ENCODE results near the gene ADAP1.

DNA sequence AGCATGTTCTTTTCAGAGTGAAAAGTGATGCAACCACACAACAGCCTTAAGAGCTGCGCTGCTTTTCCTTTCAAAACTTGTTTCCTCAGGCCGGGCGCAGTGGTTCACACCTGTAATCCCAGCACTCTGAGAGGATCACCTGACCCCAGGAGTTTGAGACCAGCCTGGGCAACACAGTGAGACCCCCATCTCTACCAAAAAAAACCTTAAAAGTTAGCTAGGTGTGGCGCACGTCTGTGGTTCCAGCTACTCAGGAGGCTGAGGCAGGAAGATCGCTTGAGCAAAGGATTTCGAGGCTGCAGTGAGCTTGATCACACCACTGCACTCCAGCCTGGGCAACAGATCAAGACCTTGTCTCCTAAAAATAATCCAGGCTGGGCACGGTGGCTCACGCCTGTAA is 18.8 kb upstream of the ADAP1 start:
- TF ChIP-seq, protein P1, sequence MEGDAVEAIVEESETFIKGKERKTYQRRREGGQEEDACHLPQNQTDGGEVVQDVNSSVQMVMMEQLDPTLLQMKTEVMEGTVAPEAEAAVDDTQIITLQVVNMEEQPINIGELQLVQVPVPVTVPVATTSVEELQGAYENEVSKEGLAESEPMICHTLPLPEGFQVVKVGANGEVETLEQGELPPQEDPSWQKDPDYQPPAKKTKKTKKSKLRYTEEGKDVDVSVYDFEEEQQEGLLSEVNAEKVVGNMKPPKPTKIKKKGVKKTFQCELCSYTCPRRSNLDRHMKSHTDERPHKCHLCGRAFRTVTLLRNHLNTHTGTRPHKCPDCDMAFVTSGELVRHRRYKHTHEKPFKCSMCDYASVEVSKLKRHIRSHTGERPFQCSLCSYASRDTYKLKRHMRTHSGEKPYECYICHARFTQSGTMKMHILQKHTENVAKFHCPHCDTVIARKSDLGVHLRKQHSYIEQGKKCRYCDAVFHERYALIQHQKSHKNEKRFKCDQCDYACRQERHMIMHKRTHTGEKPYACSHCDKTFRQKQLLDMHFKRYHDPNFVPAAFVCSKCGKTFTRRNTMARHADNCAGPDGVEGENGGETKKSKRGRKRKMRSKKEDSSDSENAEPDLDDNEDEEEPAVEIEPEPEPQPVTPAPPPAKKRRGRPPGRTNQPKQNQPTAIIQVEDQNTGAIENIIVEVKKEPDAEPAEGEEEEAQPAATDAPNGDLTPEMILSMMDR (IDR thresholded peaks at IDR 0.05; ENCODE audit: insufficient read depth, low read length): no peak
- TF ChIP-seq POLR2AphosphoS5 (IDR thresholded peaks at IDR 0.05; ENCODE audit: low read depth): no peak
- TF ChIP-seq, protein P2, sequence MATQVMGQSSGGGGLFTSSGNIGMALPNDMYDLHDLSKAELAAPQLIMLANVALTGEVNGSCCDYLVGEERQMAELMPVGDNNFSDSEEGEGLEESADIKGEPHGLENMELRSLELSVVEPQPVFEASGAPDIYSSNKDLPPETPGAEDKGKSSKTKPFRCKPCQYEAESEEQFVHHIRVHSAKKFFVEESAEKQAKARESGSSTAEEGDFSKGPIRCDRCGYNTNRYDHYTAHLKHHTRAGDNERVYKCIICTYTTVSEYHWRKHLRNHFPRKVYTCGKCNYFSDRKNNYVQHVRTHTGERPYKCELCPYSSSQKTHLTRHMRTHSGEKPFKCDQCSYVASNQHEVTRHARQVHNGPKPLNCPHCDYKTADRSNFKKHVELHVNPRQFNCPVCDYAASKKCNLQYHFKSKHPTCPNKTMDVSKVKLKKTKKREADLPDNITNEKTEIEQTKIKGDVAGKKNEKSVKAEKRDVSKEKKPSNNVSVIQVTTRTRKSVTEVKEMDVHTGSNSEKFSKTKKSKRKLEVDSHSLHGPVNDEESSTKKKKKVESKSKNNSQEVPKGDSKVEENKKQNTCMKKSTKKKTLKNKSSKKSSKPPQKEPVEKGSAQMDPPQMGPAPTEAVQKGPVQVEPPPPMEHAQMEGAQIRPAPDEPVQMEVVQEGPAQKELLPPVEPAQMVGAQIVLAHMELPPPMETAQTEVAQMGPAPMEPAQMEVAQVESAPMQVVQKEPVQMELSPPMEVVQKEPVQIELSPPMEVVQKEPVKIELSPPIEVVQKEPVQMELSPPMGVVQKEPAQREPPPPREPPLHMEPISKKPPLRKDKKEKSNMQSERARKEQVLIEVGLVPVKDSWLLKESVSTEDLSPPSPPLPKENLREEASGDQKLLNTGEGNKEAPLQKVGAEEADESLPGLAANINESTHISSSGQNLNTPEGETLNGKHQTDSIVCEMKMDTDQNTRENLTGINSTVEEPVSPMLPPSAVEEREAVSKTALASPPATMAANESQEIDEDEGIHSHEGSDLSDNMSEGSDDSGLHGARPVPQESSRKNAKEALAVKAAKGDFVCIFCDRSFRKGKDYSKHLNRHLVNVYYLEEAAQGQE (IDR thresholded peaks at IDR 0.05; ENCODE audit: insufficient replicate concordance, low read depth): no peak
- TF ChIP-seq GABPA (IDR thresholded peaks at IDR 0.05; ENCODE audit: low read depth): no peak
